SHP77 treated with DMSO at 0.1 percent for 48 hours (cell line): ENCODE results near the gene PPP1R11.

ENCODE experiments used
- DNase-seq: peaks from one replicate; lab custom pipeline; 2025; lab: John Stamatoyannopoulos, UW

Gene PPP1R11

DNA sequence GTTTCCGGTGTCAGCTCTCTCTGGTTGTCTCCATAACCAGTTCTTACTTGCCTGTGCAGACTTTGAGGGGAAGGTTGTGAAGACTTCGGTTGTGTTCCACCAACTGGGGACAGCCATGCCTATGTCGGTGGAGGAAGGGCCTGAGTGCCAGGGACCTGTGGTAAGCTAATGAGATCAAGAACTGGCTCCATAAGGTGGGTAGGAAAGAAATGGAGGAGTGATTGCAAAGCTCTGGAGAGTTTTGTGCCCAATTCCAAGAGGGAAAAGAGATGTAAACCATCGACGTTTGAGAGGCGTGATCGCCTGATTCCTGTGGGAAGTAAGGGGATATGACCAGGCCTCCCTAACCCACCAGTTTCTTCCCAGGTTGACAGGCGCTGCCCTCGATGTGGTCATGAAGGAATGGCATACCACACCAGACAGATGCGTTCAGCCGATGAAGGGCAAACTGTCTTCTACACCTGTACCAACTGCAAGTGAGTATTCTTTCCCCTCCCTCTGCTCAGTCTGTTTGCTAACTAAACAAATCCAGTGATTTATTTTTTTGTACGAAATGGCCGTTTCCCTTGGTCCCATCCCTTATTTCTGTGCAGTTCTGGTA is 5.0 kb upstream of the PPP1R11 start:
- DNase-seq = no peak

- no peak for DNase-seq
These were observed 4.4 kb upstream of the PPP1R11 start for GRCh38 chr6:30062471-30063178.

DNA sequence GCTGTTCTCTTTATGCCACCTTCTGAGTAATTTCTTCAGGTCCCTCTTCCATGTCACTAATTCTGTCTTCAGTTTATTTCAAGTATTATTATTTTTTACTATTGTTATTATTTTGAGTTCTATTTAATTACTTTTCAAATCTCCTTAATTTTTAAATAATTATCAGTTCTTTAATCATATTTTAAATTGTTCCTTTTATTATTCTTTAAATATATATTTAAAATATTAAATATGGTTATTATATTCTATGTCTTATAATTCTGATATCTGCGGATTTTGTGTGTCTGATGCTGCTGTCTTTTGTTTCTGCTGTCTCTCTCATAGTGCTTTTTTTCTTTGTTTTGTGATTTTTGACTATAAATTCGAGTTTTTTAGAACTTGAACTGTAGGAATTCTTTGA is 3.7 kb upstream of the PPP1R11 start:
- no peak for DNase-seq

GRCh38 chr6:30066082-30066481 is 916 bp upstream of the PPP1R11 start:
- no peak for DNase-seq

DNA sequence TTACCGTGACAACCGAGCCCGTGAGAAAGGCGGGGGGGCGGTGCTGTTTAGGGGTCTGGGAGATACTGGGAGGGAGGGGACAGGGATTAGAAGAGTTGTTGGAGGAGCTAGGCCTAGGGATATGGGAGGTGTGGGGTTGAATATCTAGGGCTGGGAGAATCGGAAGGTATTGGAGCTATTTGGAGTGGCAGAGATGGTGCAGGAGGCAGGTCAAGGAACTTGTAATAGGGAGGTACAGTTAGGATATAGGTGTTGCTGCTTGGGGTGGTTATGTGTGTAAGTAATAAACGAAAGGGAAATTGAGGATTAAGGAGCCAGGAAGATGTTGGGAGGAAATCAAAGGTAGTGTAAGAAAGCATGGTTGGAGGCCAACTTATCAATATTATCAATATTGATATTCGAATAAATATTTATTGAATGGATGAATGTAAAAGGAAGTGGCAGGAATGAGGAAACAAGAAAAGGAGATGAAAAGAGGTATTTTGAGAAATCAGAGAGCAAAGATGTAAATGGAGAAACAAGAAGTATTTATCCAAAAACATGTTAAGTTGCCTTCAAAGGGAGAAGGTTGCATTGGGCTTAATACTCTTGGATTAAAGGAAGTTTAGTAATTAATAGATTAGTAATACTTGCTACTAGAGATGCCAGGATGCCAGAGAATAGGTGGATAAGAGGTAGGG is 602 bp downstream of the PPP1R11 start:
- DNase-seq = no peak

- DNase-seq = no peak
These were observed 4.3 kb downstream of the PPP1R11 start for GRCh38 chr6:30071081-30071818.

DNA sequence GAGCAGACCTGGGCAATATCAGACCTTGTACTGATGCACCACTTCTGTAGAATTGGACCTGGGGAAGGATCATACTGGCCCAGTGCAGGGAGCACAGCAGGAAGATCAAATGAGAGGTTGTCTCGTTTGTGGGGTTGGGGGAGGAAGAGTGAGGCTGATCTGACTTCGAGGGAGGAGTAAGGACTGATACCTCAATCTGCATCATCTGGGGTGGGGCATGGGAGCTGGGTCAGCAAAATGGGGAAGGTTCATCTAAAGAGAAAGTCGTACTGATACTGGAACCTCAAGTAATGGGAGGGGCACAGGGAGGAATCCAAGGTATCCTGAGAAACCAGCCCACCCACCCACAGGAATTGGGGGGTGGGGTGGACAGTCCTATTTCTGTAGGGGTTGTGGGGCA is 4.9 kb downstream of the PPP1R11 start:
- no peak for DNase-seq

DNA sequence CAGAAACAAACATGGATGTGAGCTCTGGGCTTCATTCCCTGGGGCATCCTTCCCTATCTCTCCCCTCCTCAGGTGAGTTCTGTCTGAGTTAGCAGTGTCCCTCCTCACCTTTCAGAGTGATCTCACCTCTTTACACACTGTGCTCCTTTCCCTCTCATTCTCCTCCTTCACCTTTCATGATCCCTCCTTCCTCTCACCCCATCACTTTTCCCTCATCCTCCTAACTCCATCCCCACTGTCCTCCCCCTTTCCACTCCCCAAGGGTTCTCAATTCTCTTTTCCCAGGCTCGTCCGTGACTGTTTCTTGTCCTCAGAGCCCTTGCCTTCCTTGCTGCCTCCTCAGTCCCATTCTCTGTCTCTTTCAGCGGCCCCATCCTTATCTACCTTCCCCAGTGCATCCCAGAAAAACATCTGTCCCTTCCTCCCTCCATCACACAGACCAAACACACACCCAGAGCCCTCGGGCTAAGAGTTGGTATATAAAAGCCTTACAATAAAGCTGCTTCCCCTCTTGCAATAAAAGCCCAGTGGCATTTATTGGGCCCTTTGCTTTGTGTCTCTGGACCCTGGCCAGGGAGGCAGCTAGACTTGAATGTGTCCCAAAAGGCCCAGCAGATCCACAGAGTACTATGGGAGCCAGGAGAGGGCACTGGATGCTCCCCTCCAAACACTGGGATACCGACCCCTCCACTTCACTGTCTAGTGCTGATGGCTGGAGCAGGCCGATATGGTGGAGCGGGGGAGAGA is 6.7 kb downstream of the PPP1R11 start:
- no peak for DNase-seq

DNA sequence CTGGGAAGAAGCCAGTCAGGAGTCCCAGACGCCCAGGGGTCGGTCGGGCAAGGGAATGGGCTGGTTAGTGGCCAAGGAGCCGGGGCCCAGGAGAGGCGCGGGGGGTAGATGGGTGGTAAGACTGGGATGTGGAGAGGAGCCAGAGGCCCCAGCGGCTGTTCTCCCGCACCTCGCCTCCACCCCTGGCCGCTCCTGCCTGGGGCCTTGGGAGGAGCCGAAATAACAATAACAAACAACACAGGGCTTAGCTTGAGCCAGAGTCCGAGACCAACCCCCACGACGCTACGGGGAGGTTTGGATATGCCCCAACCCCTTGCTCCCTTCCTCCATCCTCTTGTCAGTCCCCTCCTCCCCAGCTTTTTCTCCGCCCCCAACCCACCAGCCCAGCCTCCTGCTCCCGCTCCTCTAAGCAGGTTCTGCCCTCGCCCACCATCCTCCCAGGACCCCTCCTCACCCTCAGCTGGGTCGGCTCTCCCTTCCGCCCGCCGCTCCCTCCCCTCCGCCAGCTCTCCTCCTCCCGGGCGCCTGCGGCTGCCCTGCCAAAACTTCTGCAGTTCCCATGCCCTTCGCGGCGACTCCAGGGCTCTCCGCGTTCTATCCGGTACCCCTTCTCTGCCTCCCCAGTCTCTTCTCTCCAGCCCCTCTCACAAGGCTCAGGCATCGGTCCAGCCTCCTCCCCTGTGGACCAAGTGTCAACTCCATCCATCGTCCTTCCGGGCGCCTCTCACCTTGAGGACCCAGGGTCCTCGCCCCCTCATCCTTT is 7.5 kb downstream of the PPP1R11 start:
- no peak for DNase-seq

- DNase-seq = no peak
These were observed 8.2 kb downstream of the PPP1R11 start, which contains the start of gene RNF39 for GRCh38 chr6:30075094-30075789. Gene RNF39, minus strand, starts transcription at chr6:30075769. Its CDS starts 184 bp downstream, at chr6:30075585.

- DNase-seq = no peak
These were observed 9.1 kb downstream of the PPP1R11 start for GRCh38 chr6:30075790-30076732.

DNA sequence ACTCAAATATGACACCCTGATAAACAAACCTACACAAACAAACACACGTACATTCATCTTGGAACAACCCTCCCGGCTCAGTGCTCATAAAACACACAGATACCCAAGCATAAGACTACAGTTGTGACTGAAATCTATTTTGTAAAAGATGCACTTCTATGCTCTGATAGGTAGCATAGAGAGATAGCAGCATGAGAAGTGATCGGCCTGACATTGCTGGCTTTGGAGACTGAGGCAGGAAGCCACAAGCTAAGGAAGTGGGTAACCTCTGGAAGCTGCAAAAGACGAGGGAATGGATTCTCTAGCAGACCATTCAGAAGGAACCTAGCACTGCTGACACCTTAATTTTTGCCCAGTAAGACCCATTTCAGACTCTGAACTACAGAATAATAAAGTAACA is 10.2 kb downstream of the PPP1R11 start:
- DNase-seq = no peak

GRCh38 chr6:30087876-30088275 is 20.9 kb downstream of the PPP1R11 start:
- DNase-seq = no peak

GRCh38 chr6:30091577-30092381 is 24.8 kb downstream of the PPP1R11 start:
- DNase-seq = no peak

- DNase-seq = no peak
These were observed 26.0 kb downstream of the PPP1R11 start for GRCh38 chr6:30092852-30093543.

- no peak for DNase-seq
These were observed 27.1 kb downstream of the PPP1R11 start for GRCh38 chr6:30093951-30094661.

GRCh38 chr6:30096829-30097228 is 29.8 kb downstream of the PPP1R11 start:
- DNase-seq = no peak
